ENCODE results near the gene LARP6. TPM values are rescaled to one million over a fixed set of nuclear protein-coding genes. Genes with fewer than 3 reads are reported as not detected.

The LARP6 gene
- total RNA-seq, 1 experiment from 2014 or later, result 15.2 TPM

DNA sequence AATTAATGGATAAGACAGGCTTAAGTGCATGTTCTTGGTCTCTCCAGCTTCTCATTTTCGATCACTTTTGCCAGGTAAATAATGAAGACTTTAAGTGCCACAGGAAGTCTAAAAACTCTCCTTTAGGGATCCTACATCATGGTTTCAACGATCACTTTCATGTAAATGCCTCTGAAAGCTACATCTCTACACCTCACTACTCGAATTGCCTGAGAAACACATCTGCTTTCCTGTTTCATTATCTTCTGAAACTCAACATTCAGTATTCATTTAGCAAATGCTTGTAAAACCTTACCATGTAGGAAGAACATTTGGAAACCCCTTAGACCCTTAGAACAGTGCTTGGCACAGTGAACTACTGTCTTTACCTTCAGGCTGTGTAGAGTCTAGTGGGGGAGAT lies 22.1 kb upstream of the LARP6 start:
- Mint-ChIP-seq H3K9me3 (peaks cover 14% of the 10 kb centered on the region; the same call in 1 of the 2 replicates), H3K36me3 (peaks cover 3% of the 10 kb centered on the region), H3K27me3 (ENCODE audit: low read depth) (no peaks in the 10 kb centered on the region), H3K4me3 (no peak overlapping the region), H3K27ac (no peak overlapping the region), H3K4me1 (no peaks in the 10 kb centered on the region)
- ChIA-PET POLR2A (no interaction called here), CTCF (interaction anchor here (2.1 kb wide), 1 partner anchor 154 kb away, joined by 9 read pairs; no protein-coding TSS in a partner anchor)
- ATAC-seq (no peak), DNase-seq (ENCODE audit: low spot score) (no peak)
- TF ChIP-seq, protein P1, sequence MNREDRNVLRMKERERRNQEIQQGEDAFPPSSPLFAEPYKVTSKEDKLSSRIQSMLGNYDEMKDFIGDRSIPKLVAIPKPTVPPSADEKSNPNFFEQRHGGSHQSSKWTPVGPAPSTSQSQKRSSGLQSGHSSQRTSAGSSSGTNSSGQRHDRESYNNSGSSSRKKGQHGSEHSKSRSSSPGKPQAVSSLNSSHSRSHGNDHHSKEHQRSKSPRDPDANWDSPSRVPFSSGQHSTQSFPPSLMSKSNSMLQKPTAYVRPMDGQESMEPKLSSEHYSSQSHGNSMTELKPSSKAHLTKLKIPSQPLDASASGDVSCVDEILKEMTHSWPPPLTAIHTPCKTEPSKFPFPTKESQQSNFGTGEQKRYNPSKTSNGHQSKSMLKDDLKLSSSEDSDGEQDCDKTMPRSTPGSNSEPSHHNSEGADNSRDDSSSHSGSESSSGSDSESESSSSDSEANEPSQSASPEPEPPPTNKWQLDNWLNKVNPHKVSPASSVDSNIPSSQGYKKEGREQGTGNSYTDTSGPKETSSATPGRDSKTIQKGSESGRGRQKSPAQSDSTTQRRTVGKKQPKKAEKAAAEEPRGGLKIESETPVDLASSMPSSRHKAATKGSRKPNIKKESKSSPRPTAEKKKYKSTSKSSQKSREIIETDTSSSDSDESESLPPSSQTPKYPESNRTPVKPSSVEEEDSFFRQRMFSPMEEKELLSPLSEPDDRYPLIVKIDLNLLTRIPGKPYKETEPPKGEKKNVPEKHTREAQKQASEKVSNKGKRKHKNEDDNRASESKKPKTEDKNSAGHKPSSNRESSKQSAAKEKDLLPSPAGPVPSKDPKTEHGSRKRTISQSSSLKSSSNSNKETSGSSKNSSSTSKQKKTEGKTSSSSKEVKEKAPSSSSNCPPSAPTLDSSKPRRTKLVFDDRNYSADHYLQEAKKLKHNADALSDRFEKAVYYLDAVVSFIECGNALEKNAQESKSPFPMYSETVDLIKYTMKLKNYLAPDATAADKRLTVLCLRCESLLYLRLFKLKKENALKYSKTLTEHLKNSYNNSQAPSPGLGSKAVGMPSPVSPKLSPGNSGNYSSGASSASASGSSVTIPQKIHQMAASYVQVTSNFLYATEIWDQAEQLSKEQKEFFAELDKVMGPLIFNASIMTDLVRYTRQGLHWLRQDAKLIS (CRISPR knock-in tag; IDR thresholded peaks at IDR 0.05; ENCODE audit: borderline replicate concordance), result no peak
- TF ChIP-seq NR3C1 (CRISPR knock-in tag; conservative IDR thresholded peaks at IDR 0.05; ENCODE audit: low read depth), result no peak
- no peak for TF ChIP-seq GTF2I (CRISPR knock-in tag; conservative IDR thresholded peaks at IDR 0.05)
- no peak for TF ChIP-seq IRF2 (CRISPR knock-in tag; IDR thresholded peaks at IDR 0.05; ENCODE audit: borderline replicate concordance, low read depth)
- TF ChIP-seq PRRX2 (CRISPR knock-in tag; IDR thresholded peaks at IDR 0.05), result no peak
- TF ChIP-seq ELF4 (CRISPR knock-in tag; IDR thresholded peaks at IDR 0.05; ENCODE audit: low read depth), result no peak
- TF ChIP-seq SP1 (CRISPR knock-in tag; conservative IDR thresholded peaks at IDR 0.05), result no peak
- no peak for TF ChIP-seq ZNF219 (CRISPR knock-in tag; IDR thresholded peaks at IDR 0.05; ENCODE audit: borderline replicate concordance)
- TF ChIP-seq, protein P2, sequence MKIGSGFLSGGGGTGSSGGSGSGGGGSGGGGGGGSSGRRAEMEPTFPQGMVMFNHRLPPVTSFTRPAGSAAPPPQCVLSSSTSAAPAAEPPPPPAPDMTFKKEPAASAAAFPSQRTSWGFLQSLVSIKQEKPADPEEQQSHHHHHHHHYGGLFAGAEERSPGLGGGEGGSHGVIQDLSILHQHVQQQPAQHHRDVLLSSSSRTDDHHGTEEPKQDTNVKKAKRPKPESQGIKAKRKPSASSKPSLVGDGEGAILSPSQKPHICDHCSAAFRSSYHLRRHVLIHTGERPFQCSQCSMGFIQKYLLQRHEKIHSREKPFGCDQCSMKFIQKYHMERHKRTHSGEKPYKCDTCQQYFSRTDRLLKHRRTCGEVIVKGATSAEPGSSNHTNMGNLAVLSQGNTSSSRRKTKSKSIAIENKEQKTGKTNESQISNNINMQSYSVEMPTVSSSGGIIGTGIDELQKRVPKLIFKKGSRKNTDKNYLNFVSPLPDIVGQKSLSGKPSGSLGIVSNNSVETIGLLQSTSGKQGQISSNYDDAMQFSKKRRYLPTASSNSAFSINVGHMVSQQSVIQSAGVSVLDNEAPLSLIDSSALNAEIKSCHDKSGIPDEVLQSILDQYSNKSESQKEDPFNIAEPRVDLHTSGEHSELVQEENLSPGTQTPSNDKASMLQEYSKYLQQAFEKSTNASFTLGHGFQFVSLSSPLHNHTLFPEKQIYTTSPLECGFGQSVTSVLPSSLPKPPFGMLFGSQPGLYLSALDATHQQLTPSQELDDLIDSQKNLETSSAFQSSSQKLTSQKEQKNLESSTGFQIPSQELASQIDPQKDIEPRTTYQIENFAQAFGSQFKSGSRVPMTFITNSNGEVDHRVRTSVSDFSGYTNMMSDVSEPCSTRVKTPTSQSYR (CRISPR knock-in tag; IDR thresholded peaks at IDR 0.05), result no peak
- no peak for TF ChIP-seq ZNF396 (CRISPR knock-in tag; IDR thresholded peaks at IDR 0.05; ENCODE audit: borderline replicate concordance)
- TF ChIP-seq, protein P3, sequence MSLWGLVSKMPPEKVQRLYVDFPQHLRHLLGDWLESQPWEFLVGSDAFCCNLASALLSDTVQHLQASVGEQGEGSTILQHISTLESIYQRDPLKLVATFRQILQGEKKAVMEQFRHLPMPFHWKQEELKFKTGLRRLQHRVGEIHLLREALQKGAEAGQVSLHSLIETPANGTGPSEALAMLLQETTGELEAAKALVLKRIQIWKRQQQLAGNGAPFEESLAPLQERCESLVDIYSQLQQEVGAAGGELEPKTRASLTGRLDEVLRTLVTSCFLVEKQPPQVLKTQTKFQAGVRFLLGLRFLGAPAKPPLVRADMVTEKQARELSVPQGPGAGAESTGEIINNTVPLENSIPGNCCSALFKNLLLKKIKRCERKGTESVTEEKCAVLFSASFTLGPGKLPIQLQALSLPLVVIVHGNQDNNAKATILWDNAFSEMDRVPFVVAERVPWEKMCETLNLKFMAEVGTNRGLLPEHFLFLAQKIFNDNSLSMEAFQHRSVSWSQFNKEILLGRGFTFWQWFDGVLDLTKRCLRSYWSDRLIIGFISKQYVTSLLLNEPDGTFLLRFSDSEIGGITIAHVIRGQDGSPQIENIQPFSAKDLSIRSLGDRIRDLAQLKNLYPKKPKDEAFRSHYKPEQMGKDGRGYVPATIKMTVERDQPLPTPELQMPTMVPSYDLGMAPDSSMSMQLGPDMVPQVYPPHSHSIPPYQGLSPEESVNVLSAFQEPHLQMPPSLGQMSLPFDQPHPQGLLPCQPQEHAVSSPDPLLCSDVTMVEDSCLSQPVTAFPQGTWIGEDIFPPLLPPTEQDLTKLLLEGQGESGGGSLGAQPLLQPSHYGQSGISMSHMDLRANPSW (CRISPR knock-in tag; conservative IDR thresholded peaks at IDR 0.05; ENCODE audit: low read depth), result no peak
- TF ChIP-seq, protein P4, sequence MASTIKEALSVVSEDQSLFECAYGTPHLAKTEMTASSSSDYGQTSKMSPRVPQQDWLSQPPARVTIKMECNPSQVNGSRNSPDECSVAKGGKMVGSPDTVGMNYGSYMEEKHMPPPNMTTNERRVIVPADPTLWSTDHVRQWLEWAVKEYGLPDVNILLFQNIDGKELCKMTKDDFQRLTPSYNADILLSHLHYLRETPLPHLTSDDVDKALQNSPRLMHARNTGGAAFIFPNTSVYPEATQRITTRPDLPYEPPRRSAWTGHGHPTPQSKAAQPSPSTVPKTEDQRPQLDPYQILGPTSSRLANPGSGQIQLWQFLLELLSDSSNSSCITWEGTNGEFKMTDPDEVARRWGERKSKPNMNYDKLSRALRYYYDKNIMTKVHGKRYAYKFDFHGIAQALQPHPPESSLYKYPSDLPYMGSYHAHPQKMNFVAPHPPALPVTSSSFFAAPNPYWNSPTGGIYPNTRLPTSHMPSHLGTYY (CRISPR knock-in tag; IDR thresholded peaks at IDR 0.05), result no peak
- no peak for TF ChIP-seq MYBL2 (CRISPR knock-in tag; IDR thresholded peaks at IDR 0.05)
- no peak for TF ChIP-seq GABPB1 (CRISPR knock-in tag; IDR thresholded peaks at IDR 0.05)
- TF ChIP-seq, protein P5, sequence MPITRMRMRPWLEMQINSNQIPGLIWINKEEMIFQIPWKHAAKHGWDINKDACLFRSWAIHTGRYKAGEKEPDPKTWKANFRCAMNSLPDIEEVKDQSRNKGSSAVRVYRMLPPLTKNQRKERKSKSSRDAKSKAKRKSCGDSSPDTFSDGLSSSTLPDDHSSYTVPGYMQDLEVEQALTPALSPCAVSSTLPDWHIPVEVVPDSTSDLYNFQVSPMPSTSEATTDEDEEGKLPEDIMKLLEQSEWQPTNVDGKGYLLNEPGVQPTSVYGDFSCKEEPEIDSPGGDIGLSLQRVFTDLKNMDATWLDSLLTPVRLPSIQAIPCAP (CRISPR knock-in tag; IDR thresholded peaks at IDR 0.05), result no peak
- TF ChIP-seq SOX15 (CRISPR knock-in tag; IDR thresholded peaks at IDR 0.05), result no peak

Data from WTC11 (cell line).